ENCODE results near the gene BSPH1. TPM values are rescaled to one million over a fixed set of nuclear protein-coding genes. Genes with fewer than 3 reads are reported as not detected.
"Not testable (repeated sequence)": the region's sequence is repeated elsewhere in the genome, so short reads cannot be mapped to it uniquely, and the experiment has no call there.

BSPH1 gene
- total and polyA plus RNA-seq, 10 of the 15 experiments (the other 5 are each of a cell fraction or from before 2014, with no cell fraction given), result not detected

GRCh38 chr19:47920107-47920506 lies 71.9 kb downstream of the BSPH1 start:
- DNase-seq (ENCODE audit: low read depth, low spot score); H3K36me3 ChIP-seq (ENCODE audit: control insufficient read depth in 2 of 2, insufficient read depth in 2 of 2, low read length in 1 of 2); H3K4me1 ChIP-seq (ENCODE audit: control insufficient read depth, insufficient read depth, low read length); H3K9me3 ChIP-seq (replicated peaks; ENCODE audit: control insufficient read depth, insufficient read depth, low read length); SMC1A ChIA-PET (ENCODE audit: uncharacterized antibody, unreplicated experiment); H4K20me1 ChIP-seq (ENCODE audit: control insufficient read depth, insufficient read depth); in situ Hi-C loops (cut with MboI); POLR2A ChIA-PET; ATAC-seq; RAD21 ChIA-PET (ENCODE audit: unreplicated experiment); CTCF ChIA-PET; H3K9ac ChIP-seq (ENCODE audit: control insufficient read depth, insufficient read depth, low read length); H3K27ac ChIP-seq (ENCODE audit: control insufficient read depth, insufficient read depth); FAIRE-seq; H3K4me3 ChIP-seq; H3K4me2 ChIP-seq (ENCODE audit: control insufficient read depth, insufficient read depth); H3K27me3 ChIP-seq (replicated peaks in 1 of 2; ENCODE audit: control insufficient read depth in 2 of 2, insufficient read depth in 2 of 2, low read length in 1 of 2); H2AFZ ChIP-seq (ENCODE audit: control insufficient read depth, low read depth, low read length); intact Hi-C loops (cut with micrococcal nuclease; ENCODE audit: unreplicated experiment); H3K79me2 ChIP-seq (ENCODE audit: control insufficient read depth, insufficient read depth, low read length); BruUV-seq (replicated peaks): not testable (repeated sequence)
- 13% methylated on average over 11 of the region's 15 CpGs for WGBS (ENCODE audit: insufficient coverage, insufficient replicate concordance, low lambda C conversion rate, missing lambda C conversion rate)

Other genes with a start within 250 kb of the BSPH1 start
Only the 7 nearest of the 11 such genes appear.
- gene CRX, start 170.2 kb downstream of the BSPH1 start, total RNA-seq (2014; rRNA removed), result not detected in 2 replicates
- gene CRX, start 170.2 kb downstream of the BSPH1 start, total RNA-seq (2014; rRNA removed; fragmentation: Illumina TruSeq; extraction: Trizol), result not detected in 2 replicates
- gene CRX, start 170.2 kb downstream of the BSPH1 start, total RNA-seq (2021), result not detected in 2 replicates
- gene CRX, start 170.2 kb downstream of the BSPH1 start, polyA plus RNA-seq (2011; rRNA removed), result not detected in 2 replicates
- not detected in 2 replicates for gene CRX, start 170.2 kb downstream of the BSPH1 start, polyA plus RNA-seq (2014; fragmentation: Illumina TruSeq; extraction: Trizol)
- not detected for gene CRX, start 170.2 kb downstream of the BSPH1 start, polyA plus RNA-seq (2014; fragmentation: Nextera tagmentation; extraction: Ambion mirVana)
- not detected in 2 replicates for gene CRX, start 170.2 kb downstream of the BSPH1 start, polyA plus RNA-seq (2014; rRNA removed)
- not detected for gene CRX, start 170.2 kb downstream of the BSPH1 start, polyA plus RNA-seq (2016; fragmentation: Nextera tagmentation; extraction: Ambion mirVana)
- gene TPRX2, start 132.9 kb downstream of the BSPH1 start, total RNA-seq (2014; rRNA removed), result not detected in 2 replicates
- gene TPRX2, start 132.9 kb downstream of the BSPH1 start, total RNA-seq (2014; rRNA removed; fragmentation: Illumina TruSeq; extraction: Trizol), result not detected in 2 replicates
- not detected in 2 replicates for gene TPRX2, start 132.9 kb downstream of the BSPH1 start, total RNA-seq (2021)
- not detected in 2 replicates for gene TPRX2, start 132.9 kb downstream of the BSPH1 start, polyA plus RNA-seq (2011; rRNA removed)
- not detected in 2 replicates for gene TPRX2, start 132.9 kb downstream of the BSPH1 start, polyA plus RNA-seq (2014; fragmentation: Illumina TruSeq; extraction: Trizol)
- gene TPRX2, start 132.9 kb downstream of the BSPH1 start, polyA plus RNA-seq (2014; fragmentation: Nextera tagmentation; extraction: Ambion mirVana), result not detected
- not detected in 2 replicates for gene TPRX2, start 132.9 kb downstream of the BSPH1 start, polyA plus RNA-seq (2014; rRNA removed)
- gene TPRX2, start 132.9 kb downstream of the BSPH1 start, polyA plus RNA-seq (2016; fragmentation: Nextera tagmentation; extraction: Ambion mirVana), result not detected
- gene SULT2A1, start 105.9 kb downstream of the BSPH1 start, total RNA-seq (2014; rRNA removed), result not detected in 2 replicates
- not detected in 2 replicates for gene SULT2A1, start 105.9 kb downstream of the BSPH1 start, total RNA-seq (2014; rRNA removed; fragmentation: Illumina TruSeq; extraction: Trizol)
- gene SULT2A1, start 105.9 kb downstream of the BSPH1 start, total RNA-seq (2021), result 0.13 and 0.16 TPM in 2 replicates
- not detected in 2 replicates for gene SULT2A1, start 105.9 kb downstream of the BSPH1 start, polyA plus RNA-seq (2011; rRNA removed)
- gene SULT2A1, start 105.9 kb downstream of the BSPH1 start, polyA plus RNA-seq (2014; fragmentation: Illumina TruSeq; extraction: Trizol), result not detected in 2 replicates
- not detected for gene SULT2A1, start 105.9 kb downstream of the BSPH1 start, polyA plus RNA-seq (2014; fragmentation: Nextera tagmentation; extraction: Ambion mirVana)
- gene SULT2A1, start 105.9 kb downstream of the BSPH1 start, polyA plus RNA-seq (2014; rRNA removed), result not detected in 2 replicates
- gene SULT2A1, start 105.9 kb downstream of the BSPH1 start, polyA plus RNA-seq (2016; fragmentation: Nextera tagmentation; extraction: Ambion mirVana), result not detected
- gene ELSPBP1, start 2.5 kb upstream of the BSPH1 start, total RNA-seq (2014; rRNA removed), result not detected in 2 replicates
- not detected in 2 replicates for gene ELSPBP1, start 2.5 kb upstream of the BSPH1 start, total RNA-seq (2014; rRNA removed; fragmentation: Illumina TruSeq; extraction: Trizol)
- not detected in 2 replicates for gene ELSPBP1, start 2.5 kb upstream of the BSPH1 start, total RNA-seq (2021)
- gene ELSPBP1, start 2.5 kb upstream of the BSPH1 start, polyA plus RNA-seq (2011; rRNA removed), result not detected in 2 replicates
- gene ELSPBP1, start 2.5 kb upstream of the BSPH1 start, polyA plus RNA-seq (2014; fragmentation: Illumina TruSeq; extraction: Trizol), result not detected in 2 replicates
- not detected for gene ELSPBP1, start 2.5 kb upstream of the BSPH1 start, polyA plus RNA-seq (2014; fragmentation: Nextera tagmentation; extraction: Ambion mirVana)
- not detected in 2 replicates for gene ELSPBP1, start 2.5 kb upstream of the BSPH1 start, polyA plus RNA-seq (2014; rRNA removed)
- not detected for gene ELSPBP1, start 2.5 kb upstream of the BSPH1 start, polyA plus RNA-seq (2016; fragmentation: Nextera tagmentation; extraction: Ambion mirVana)
- gene CABP5, start 51.9 kb upstream of the BSPH1 start, total RNA-seq (2014; rRNA removed), result not detected in 2 replicates
- gene CABP5, start 51.9 kb upstream of the BSPH1 start, total RNA-seq (2014; rRNA removed; fragmentation: Illumina TruSeq; extraction: Trizol), result not detected in 2 replicates
- not detected in 2 replicates for gene CABP5, start 51.9 kb upstream of the BSPH1 start, total RNA-seq (2021)
- gene CABP5, start 51.9 kb upstream of the BSPH1 start, polyA plus RNA-seq (2011; rRNA removed), result not detected in 2 replicates
- not detected in 2 replicates for gene CABP5, start 51.9 kb upstream of the BSPH1 start, polyA plus RNA-seq (2014; fragmentation: Illumina TruSeq; extraction: Trizol)
- not detected for gene CABP5, start 51.9 kb upstream of the BSPH1 start, polyA plus RNA-seq (2014; fragmentation: Nextera tagmentation; extraction: Ambion mirVana)
- gene CABP5, start 51.9 kb upstream of the BSPH1 start, polyA plus RNA-seq (2014; rRNA removed), result not detected in 2 replicates
- not detected for gene CABP5, start 51.9 kb upstream of the BSPH1 start, polyA plus RNA-seq (2016; fragmentation: Nextera tagmentation; extraction: Ambion mirVana)
- 1.1 and 1.3 TPM in 2 replicates for gene PLA2G4C, start 118.6 kb upstream of the BSPH1 start, total RNA-seq (2014; rRNA removed)
- 1.1 and 2.4 TPM in 2 replicates for gene PLA2G4C, start 118.6 kb upstream of the BSPH1 start, total RNA-seq (2014; rRNA removed; fragmentation: Illumina TruSeq; extraction: Trizol)
- gene PLA2G4C, start 118.6 kb upstream of the BSPH1 start, total RNA-seq (2021), result 2.3 and 2.7 TPM in 2 replicates
- 3.6 and 5.6 TPM in 2 replicates for gene PLA2G4C, start 118.6 kb upstream of the BSPH1 start, polyA plus RNA-seq (2011; rRNA removed)
- 0.35 and 1.1 TPM in 2 replicates for gene PLA2G4C, start 118.6 kb upstream of the BSPH1 start, polyA plus RNA-seq (2014; fragmentation: Illumina TruSeq; extraction: Trizol)
- under 1 TPM; 0.53 to 0.64 TPM for gene PLA2G4C, start 118.6 kb upstream of the BSPH1 start, polyA plus RNA-seq (2014; fragmentation: Nextera tagmentation; extraction: Ambion mirVana)
- 1.0 and 1.4 TPM in 2 replicates for gene PLA2G4C, start 118.6 kb upstream of the BSPH1 start, polyA plus RNA-seq (2014; rRNA removed)
- gene PLA2G4C, start 118.6 kb upstream of the BSPH1 start, polyA plus RNA-seq (2016; fragmentation: Nextera tagmentation; extraction: Ambion mirVana), result 1 to 10 TPM in 1 of 2 experiments, under 1 TPM in 1; 0.92 to 2.2 TPM
- 94.4 and 95.6 TPM in 2 replicates for gene LIG1, start 178.2 kb upstream of the BSPH1 start, total RNA-seq (2014; rRNA removed)
- gene LIG1, start 178.2 kb upstream of the BSPH1 start, total RNA-seq (2014; rRNA removed; fragmentation: Illumina TruSeq; extraction: Trizol), result 57.8 and 64.0 TPM in 2 replicates
- gene LIG1, start 178.2 kb upstream of the BSPH1 start, total RNA-seq (2021), result 92.4 and 111 TPM in 2 replicates
- 44.9 and 63.8 TPM in 2 replicates for gene LIG1, start 178.2 kb upstream of the BSPH1 start, polyA plus RNA-seq (2011; rRNA removed)
- gene LIG1, start 178.2 kb upstream of the BSPH1 start, polyA plus RNA-seq (2014; fragmentation: Illumina TruSeq; extraction: Trizol), result 47.8 and 70.8 TPM in 2 replicates
- gene LIG1, start 178.2 kb upstream of the BSPH1 start, polyA plus RNA-seq (2014; fragmentation: Nextera tagmentation; extraction: Ambion mirVana), result 10 to 100 TPM in 1 of 2 experiments, 1 to 10 TPM in 1; 7.8 to 31.6 TPM
- gene LIG1, start 178.2 kb upstream of the BSPH1 start, polyA plus RNA-seq (2014; rRNA removed), result 76.7 and 101 TPM in 2 replicates
- gene LIG1, start 178.2 kb upstream of the BSPH1 start, polyA plus RNA-seq (2016; fragmentation: Nextera tagmentation; extraction: Ambion mirVana), result 100 to 1,000 TPM; 112 to 117 TPM